ENCODE measurements around the gene NSG2.

The NSG2 gene

GRCh38 chr5:174011441-174011840 is 34.1 kb upstream of the NSG2 start:
- no peak for DNase-seq (ENCODE audit: low spot score)
- no peak for TF ChIP-seq CTCF (IDR thresholded peaks at IDR 0.05; ENCODE audit: extremely low read depth, missing control alignments)

GRCh38 chr5:174020069-174020927 is 25.2 kb upstream of the NSG2 start:
- peak; percentile 32 for TF ChIP-seq CTCF (IDR thresholded peaks at IDR 0.05; ENCODE audit: extremely low read depth, missing control alignments)
- peak; percentile 35 for DNase-seq (ENCODE audit: low spot score)

GRCh38 chr5:174020928-174021304 is 24.6 kb upstream of the NSG2 start:
- TF ChIP-seq CTCF (IDR thresholded peaks at IDR 0.05; ENCODE audit: extremely low read depth, missing control alignments): no peak
- no peak for DNase-seq (ENCODE audit: low spot score)

GRCh38 chr5:174022384-174023095 is 23.0 kb upstream of the NSG2 start:
- no peak for DNase-seq (ENCODE audit: low spot score)
- no peak for TF ChIP-seq CTCF (IDR thresholded peaks at IDR 0.05; ENCODE audit: extremely low read depth, missing control alignments)

GRCh38 chr5:174030286-174030685 is 15.2 kb upstream of the NSG2 start:
- TF ChIP-seq CTCF (IDR thresholded peaks at IDR 0.05; ENCODE audit: extremely low read depth, missing control alignments): no peak
- no peak for DNase-seq (ENCODE audit: low spot score)

- no peak for TF ChIP-seq CTCF (IDR thresholded peaks at IDR 0.05; ENCODE audit: extremely low read depth, missing control alignments)
- DNase-seq (ENCODE audit: low spot score): no peak
Observed at GRCh38 chr5:174044466-174045254, 846 bp upstream of the NSG2 start.

All from GM20000 (cell line).